ENCODE data around the gene SPN.

- no peak for TF ChIP-seq POLR2A (IDR thresholded peaks at IDR 0.05; ENCODE audit: borderline replicate concordance, extremely low read depth, insufficient read depth, insufficient read length)
- TF ChIP-seq JUND (IDR thresholded peaks at IDR 0.05), result no peak
- TF ChIP-seq RAD21 (IDR thresholded peaks at IDR 0.05; ENCODE audit: low read depth), result no peak
- TF ChIP-seq CTCF (IDR thresholded peaks at IDR 0.05 in 2 of 3, conservative IDR thresholded peaks at IDR 0.05 in 1 of 3; ENCODE audit: borderline replicate concordance in 1 of 3, insufficient read depth in 1 of 3, low read depth in 2 of 3, low read length in 2 of 3), result no peak
- TF ChIP-seq EGR1 (IDR thresholded peaks at IDR 0.05; ENCODE audit: low read depth), result no peak
- no peak for TF ChIP-seq SP1 (IDR thresholded peaks at IDR 0.05; ENCODE audit: low read depth)
- TF ChIP-seq POLR2AphosphoS5 (IDR thresholded peaks at IDR 0.05; ENCODE audit: low read depth, low read length), result no peak
- TF ChIP-seq MAX (IDR thresholded peaks at IDR 0.05), result no peak
- TF ChIP-seq ZNF274 (IDR thresholded peaks at IDR 0.05; ENCODE audit: low read depth, low read length), result no peak
Measured at GRCh38 chr16:29644338-29644857, 18.6 kb upstream of the SPN start.
